A172 (cell line): ENCODE measurements around the gene SH2D1B. TPM values are rescaled to one million over a fixed set of nuclear protein-coding genes. Genes with fewer than 3 reads are reported as not detected.

ENCODE experiments used
- DNase-seq: peaks from one replicate; pipeline ENCODE4 v3.0.0-alpha.2; 2015; ENCODE audit warnings: low spot score
- total RNA-seq: library from RNA; depleted of rRNA; stranded (reverse); fragments of >200 nt; shearing (Covaris generic); gene quantifications from 2 replicates; pipeline ENCODE4 v1.2.3, GENCODE V29; 2014

SH2D1B gene
- total RNA-seq, 1 experiment from 2014 or later, result 0.03 TPM

DNA sequence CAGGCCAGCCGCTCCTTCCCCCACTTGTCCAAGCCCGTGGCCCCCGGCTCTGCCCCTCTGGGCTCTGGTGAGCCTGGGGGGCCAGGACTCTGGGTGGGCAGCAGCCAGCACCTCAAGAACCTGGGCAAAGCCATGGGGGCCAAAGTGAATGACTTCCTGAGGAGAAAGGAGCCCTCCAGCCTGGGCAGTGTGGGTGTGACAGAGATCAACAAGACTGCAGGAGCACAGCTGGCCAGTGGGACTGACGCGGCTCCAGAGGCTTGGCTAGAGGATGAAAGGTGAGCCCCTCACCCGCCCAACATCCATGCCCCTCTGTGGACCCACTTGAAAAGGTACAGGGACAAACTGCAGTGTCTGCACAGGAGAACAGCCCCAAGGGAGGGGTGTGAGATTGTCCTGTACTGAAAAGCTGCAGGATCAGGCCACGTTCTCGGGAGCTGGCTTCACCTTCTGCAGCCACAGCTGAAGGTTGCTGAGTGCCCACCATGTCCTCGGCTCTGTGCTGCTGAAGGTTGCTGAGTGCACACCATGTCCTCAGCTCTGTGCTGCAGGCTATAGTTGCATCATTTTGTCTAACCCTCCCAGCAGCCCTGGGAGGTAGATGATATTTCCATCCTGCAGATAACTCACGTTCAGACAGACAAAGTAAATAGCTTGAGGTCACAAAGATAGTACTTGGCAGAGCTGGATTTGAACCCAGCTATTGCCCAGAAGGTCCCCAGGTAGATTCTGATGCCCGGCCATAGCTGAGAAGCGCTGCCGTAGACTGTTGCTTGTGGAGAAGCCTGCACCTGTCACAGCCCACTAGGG, 29.8 kb downstream of the SH2D1B start:
- no peak for DNase-seq

- peak; percentile 87 for DNase-seq
These were observed 30.6 kb downstream of the SH2D1B start, which contains the start of gene C1orf226 for GRCh38 chr1:162381383-162381782. Gene C1orf226, plus strand, starts transcription at chr1:162381728. Its CDS starts 174 bp downstream, at chr1:162381902.

GRCh38 chr1:162380061-162380846, 31.7 kb downstream of the SH2D1B start:
- no peak for DNase-seq

DNA sequence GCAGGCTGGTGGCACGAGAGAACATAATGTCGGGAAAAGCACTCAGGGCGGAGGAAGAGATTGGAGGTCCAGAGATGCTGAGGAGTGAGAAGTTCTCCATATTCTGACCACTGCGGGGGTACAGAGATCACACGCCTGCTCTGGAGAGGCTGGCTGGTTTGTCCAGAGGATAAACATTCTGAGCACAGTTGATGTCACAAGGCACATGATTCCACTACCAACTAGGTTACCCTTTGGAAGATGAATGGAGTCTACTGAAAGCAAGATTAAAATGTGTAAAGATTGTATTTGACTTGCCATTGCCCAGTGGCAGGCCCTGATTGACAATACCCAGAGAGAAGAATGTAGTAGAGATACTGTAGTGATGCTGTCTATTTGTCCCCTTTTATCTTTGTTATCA, 35.2 kb downstream of the SH2D1B start, which contains the start of gene SPATA46:
TSS of gene SPATA46 (minus strand) at position 164 of the 400 bp plus-strand sequence. CDS start at position 100, 64 bp downstream.
- DNase-seq, result no peak

DNA sequence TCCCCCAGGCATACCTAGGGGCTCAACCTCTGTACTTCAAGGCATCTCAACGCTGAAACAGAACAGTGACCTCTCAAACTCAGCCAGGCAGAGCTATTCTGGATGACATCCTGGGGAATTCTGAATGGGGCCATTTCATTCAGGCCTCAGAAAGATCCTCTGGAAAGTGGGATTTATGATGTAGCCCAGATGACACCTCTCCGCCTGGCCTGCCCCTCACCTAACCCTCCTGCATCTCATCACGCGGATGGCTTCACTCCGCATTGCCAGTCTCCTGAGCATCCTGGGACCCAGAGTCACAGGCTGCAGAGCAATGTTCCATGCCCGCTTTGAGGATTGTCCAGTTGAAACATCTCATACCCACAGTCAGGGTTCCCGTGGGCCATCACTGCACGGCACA, 36.5 kb downstream of the SH2D1B start:
- DNase-seq, result no peak

GRCh38 chr1:162374406-162374805, 37.5 kb downstream of the SH2D1B start:
- no peak for DNase-seq

- DNase-seq, result peak; percentile 95
These were observed 38.2 kb downstream of the SH2D1B start for GRCh38 chr1:162373541-162374260.

- DNase-seq, result no peak
These were observed 38.9 kb downstream of the SH2D1B start for GRCh38 chr1:162373072-162373427.

- DNase-seq, result peak; percentile 72
These were observed 39.5 kb downstream of the SH2D1B start for GRCh38 chr1:162372159-162373071.

DNA sequence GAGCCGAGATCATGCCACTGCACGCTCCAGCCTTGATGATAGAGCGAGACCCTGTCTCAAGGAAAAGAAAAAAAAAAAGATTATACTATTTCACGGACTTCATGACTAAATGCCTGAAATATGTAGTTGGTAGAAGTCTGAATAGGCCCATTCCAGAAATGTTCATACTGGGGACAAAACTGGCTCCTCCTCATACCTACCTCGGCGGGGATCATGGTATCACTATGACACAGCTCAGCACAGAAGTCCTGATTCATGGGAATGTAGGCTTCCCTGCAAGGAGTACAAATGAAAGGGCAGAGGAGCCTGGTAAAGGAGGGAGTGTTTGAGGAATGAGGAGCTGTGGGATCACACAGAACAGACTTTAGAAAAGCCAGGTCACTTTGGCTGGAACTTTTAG, 40.3 kb downstream of the SH2D1B start:
- peak; percentile 64 for DNase-seq

DNA sequence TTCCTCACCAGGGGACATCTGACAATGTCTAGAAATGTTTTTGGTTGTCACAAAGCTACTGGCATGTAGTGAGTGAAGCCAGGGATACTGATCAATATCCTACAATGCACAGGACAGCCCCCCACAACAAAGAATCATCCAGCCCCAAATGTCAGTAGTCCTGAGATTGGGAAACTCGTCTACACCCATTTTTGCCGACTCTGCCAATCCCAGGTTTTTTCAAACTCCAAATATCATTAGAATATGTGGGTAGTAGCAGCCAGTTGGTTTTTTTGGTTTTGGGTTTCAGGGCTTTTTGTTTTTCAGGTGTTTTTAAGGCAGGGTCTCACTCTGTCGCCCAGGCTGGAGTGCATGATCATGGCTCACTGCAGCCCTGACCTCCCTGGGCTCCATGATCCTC, 41.2 kb downstream of the SH2D1B start:
- no peak for DNase-seq

GRCh38 chr1:162370161-162370560, 41.8 kb downstream of the SH2D1B start:
- no peak for DNase-seq

- DNase-seq, result no peak
These were observed 42.4 kb downstream of the SH2D1B start for GRCh38 chr1:162369571-162369970.

- no peak for DNase-seq
These were observed 43.5 kb downstream of the SH2D1B start for GRCh38 chr1:162368451-162368850.

GRCh38 chr1:162367772-162368171, 44.2 kb downstream of the SH2D1B start:
- DNase-seq, result no peak

DNA sequence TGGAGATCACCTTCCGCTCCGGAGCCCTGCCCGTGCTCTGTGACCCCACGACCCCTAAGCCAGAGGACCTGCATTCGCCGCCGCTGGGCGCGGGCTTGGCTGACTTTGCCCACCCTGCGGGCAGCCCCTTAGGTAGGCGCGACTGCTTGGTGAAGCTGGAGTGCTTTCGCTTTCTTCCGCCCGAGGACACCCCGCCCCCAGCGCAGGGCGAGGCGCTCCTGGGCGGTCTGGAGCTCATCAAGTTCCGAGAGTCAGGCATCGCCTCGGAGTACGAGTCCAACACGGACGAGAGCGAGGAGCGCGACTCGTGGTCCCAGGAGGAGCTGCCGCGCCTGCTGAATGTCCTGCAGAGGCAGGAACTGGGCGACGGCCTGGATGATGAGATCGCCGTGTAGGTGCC, 44.9 kb downstream of the SH2D1B start:
- DNase-seq, result no peak

DNA sequence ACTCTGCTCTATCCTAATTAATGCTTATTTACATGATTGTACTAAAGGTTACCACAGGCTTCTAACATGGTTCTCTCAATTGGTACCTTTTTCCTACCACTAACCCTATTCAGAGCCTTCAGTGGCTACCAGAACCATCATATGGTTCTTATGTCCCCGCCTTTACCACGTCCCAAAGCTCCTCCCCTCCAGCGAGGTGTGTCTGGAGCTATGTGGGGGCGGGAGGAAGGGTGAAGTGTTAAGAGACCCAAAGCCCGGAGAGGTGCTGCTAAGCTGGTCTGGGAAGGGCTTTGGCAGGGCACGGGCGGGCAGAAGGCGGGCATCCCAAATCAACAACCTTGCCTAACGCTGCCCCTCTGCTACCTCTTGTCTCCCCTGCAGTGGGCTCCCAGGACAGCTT, 45.3 kb downstream of the SH2D1B start:
- no peak for DNase-seq

GRCh38 chr1:162366149-162366548, 45.8 kb downstream of the SH2D1B start:
- DNase-seq, result no peak

GRCh38 chr1:162365284-162366020, 46.5 kb downstream of the SH2D1B start:
- no peak for DNase-seq

DNA sequence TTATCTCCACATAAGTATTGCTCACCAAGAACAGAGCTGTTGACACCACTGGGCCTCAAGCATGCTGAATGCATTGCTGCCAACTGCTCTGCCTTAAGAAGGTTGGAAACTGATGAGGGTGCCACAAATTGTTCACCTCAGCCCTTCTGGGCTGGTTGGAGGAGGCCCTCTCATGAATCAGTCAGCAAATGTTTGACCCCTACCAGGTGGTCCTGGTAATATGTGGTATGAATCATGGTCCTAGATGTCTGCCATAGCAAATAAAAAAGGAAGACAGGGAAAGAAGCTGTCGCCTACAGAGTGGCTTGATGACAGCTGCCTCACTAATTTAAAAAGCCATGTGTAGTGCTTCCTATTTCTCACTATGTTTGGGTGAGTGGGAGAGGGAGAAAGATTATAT, 47.4 kb downstream of the SH2D1B start:
- no peak for DNase-seq
